ENCODE measurements around the gene VPS50.

- TF ChIP-seq, protein P1, sequence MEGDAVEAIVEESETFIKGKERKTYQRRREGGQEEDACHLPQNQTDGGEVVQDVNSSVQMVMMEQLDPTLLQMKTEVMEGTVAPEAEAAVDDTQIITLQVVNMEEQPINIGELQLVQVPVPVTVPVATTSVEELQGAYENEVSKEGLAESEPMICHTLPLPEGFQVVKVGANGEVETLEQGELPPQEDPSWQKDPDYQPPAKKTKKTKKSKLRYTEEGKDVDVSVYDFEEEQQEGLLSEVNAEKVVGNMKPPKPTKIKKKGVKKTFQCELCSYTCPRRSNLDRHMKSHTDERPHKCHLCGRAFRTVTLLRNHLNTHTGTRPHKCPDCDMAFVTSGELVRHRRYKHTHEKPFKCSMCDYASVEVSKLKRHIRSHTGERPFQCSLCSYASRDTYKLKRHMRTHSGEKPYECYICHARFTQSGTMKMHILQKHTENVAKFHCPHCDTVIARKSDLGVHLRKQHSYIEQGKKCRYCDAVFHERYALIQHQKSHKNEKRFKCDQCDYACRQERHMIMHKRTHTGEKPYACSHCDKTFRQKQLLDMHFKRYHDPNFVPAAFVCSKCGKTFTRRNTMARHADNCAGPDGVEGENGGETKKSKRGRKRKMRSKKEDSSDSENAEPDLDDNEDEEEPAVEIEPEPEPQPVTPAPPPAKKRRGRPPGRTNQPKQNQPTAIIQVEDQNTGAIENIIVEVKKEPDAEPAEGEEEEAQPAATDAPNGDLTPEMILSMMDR (conservative IDR thresholded peaks at IDR 0.05 in 1 of 2, IDR thresholded peaks at IDR 0.05 in 1 of 2; ENCODE audit: extremely low read depth in 1 of 2, insufficient read depth in 1 of 2, low read depth in 1 of 2, low read length in 2 of 2): no peak
- no peak for TF ChIP-seq EZH2 (IDR thresholded peaks at IDR 0.05; ENCODE audit: borderline replicate concordance, low read length)
Measured at GRCh38 chr7:93196336-93196735, 35.8 kb upstream of the VPS50 start.
